ENCODE measurements around the gene ITPKA. TPM values are rescaled to one million over a fixed set of nuclear protein-coding genes. Genes with fewer than 3 reads are reported as not detected.

The ITPKA gene
- 37.2 and 50.7 TPM in 2 replicates for total RNA-seq

GRCh38 chr15:41493205-41493901, at the start of gene ITPKA:
Gene ITPKA (plus strand): TSS chr15:41493874. CDS start chr15:41493928, 54 bp downstream.

DNA sequence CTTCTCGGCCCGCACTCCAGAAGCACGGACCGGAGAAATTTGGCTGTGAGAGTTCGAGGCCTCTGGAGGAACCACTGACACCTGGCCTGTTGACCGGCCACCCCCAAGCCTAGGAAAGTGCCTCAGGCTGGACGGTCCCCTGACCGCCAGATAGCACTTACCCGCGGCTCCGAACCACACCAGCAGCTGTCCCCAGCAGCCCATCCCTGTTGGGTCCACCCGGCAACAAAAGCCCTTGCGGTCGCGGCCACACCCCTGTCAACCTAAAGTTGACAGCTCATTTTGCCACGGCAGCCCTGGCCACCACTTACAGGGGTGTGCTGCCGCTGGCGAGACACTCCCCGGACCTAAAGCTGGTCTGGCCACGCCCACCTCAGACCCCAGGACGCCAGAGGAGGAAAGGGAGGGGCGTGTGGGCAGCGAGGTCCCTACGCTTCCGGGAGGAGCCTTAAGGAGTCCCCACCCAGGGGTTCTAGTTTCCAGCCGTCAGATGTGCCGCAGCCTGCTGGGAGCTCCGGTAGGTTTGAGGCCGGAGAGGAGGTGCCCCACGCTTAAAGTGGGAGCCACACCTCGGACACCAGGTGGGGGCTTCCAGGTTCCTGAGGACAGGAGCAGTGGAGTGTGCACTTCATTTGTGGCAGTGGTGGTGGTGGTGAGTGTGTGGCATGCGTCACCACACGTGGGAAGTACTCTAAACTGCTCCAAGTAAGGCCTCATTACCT, 20.0 kb downstream of the ITPKA start, which contains the start of gene LTK:
Gene LTK, minus strand, starts transcription at position 322 of the 722 bp plus-strand sequence. Its CDS starts 118 bp downstream, at position 204.

Other genes starting within 250 kb of the ITPKA start
- 15.2 and 23.1 TPM in 2 replicates for gene OIP5, start 161.3 kb upstream of the ITPKA start, total RNA-seq
- gene NUSAP1, start 161.0 kb upstream of the ITPKA start, total RNA-seq, result 60.8 and 86.1 TPM in 2 replicates
- 36.3 and 40.4 TPM in 2 replicates for gene NDUFAF1, start 91.4 kb upstream of the ITPKA start, total RNA-seq
- 13.5 and 14.4 TPM in 2 replicates for gene RTF1, start 76.8 kb upstream of the ITPKA start, total RNA-seq
- 0.29 and 1.2 TPM in 2 replicates for gene LTK, start 20.0 kb downstream of the ITPKA start, total RNA-seq
- gene RPAP1, start 50.4 kb downstream of the ITPKA start, total RNA-seq, result 21.6 and 29.1 TPM in 2 replicates
- gene TYRO3, start 65.3 kb downstream of the ITPKA start, total RNA-seq, result 12.6 and 12.7 TPM in 2 replicates
- 7.5 and 10.6 TPM in 2 replicates for gene MGA, start 166.5 kb downstream of the ITPKA start, total RNA-seq